Lung (tissue), 12 donors: ENCODE data around the gene COMMD9. TPM values are rescaled to one million over a fixed set of nuclear protein-coding genes. Genes with fewer than 3 reads are reported as not detected.
A peak's percentile ranks its signal among the peaks of the same experiment; 100 is the strongest.

Source experiments
- ATAC-seq: fragments of 200-7000 bp; cut with Tn5 transposase; one replicate; pipeline ENCODE4 v1.9.1; 2020; ENCODE audit warnings: moderate number of reproducible peaks; ENCODE audit not compliant: insufficient read depth, low FRiP score
- DNase-seq, 3 donors: peaks; one replicate each; pipeline ENCODE4 v3.0.0-alpha.2; 2013 to 2017
- H3K27ac ChIP-seq, 2 donors: one replicate each; pipeline ENCODE4 v1.5.1; 2013; ENCODE audit warnings: mild to moderate bottlenecking in 2 of 2, moderate library complexity in 2 of 2, control low read depth in 1 of 2, inconsistent platforms in 1 of 2, low read depth in 1 of 2, low read length in 1 of 2
- H3K27me3 ChIP-seq, 3 donors: one replicate each; pipeline ENCODE4 v1.5.1; 2013; ENCODE audit warnings: low read length in 2 of 3; ENCODE audit not compliant: control insufficient read depth in 3 of 3, insufficient read depth in 3 of 3
- H3K36me3 ChIP-seq, 4 donors: one replicate each; pipeline ENCODE4 v1.5.1; 2013; ENCODE audit warnings: low read length in 4 of 4, mild to moderate bottlenecking in 1 of 4, moderate library complexity in 1 of 4; ENCODE audit not compliant: control insufficient read depth in 4 of 4, insufficient read depth in 4 of 4
- H3K4me1 ChIP-seq, 5 donors: one replicate each; pipeline ENCODE4 v1.5.1; 2013; ENCODE audit warnings: low read length in 5 of 5, mild to moderate bottlenecking in 2 of 5, moderate library complexity in 1 of 5; ENCODE audit not compliant: control insufficient read depth in 5 of 5, insufficient read depth in 5 of 5
- H3K4me3 ChIP-seq: one replicate; pipeline ENCODE4 v1.5.1; 2013; ENCODE audit warnings: mild to moderate bottlenecking, control low read depth, moderate library complexity
- H3K9ac ChIP-seq, 2 donors: one replicate each; pipeline ENCODE4 v1.5.1; 2013; ENCODE audit warnings: low read length in 2 of 2, control low read depth in 1 of 2; ENCODE audit not compliant: insufficient read depth in 1 of 2
- H3K9me3 ChIP-seq, 4 donors: one replicate each; pipeline ENCODE4 v1.5.1; 2013; ENCODE audit warnings: low read length in 3 of 4, mild to moderate bottlenecking in 1 of 4, moderate library complexity in 1 of 4; ENCODE audit not compliant: control insufficient read depth in 4 of 4, insufficient read depth in 3 of 4
- WGBS, 2 donors: extraction: QIAGEN DNeasy Blood & Tissue Kit; methylation state at CpG; one replicate each; pipeline ENCODE4 v1.1.7; 2013; 5-methylcytosine and 5-hydroxymethylcytosine counted together
- polyA plus RNA-seq, 2 donors: library from polyadenylated mRNA; stranded (reverse); fragments of 200-250 nt; gene quantifications; one replicate each; pipeline ENCODE4 v1.2.1, GENCODE V29; 2013
- total RNA-seq, 2 donors: library from RNA; depleted of rRNA in 1 of 2; stranded (reverse); fragments of >200 nt in 1 of 2; gene quantifications; one replicate each; pipeline ENCODE4 v1.2.1, GENCODE V29; 2014 to 2021
- TF ChIP-seq, protein P1 (sequence below): IDR thresholded peaks from 2 replicates; pipeline ENCODE4 v1.5.1; 2012; ENCODE audit warnings: mild to moderate bottlenecking; ENCODE audit errors: control extremely low read depth, extremely low read depth
- donor health status: control.
- donor health status: control.
- donor health status: Bipolar disorder and iron deficiency.
- donor health status: healthy.
- donor health status: DM: yes; HTN: yes; CAD: no.

COMMD9 gene
- total and polyA plus RNA-seq, 4 donors, result 41.8 to 66.8 (median 44.6) TPM

DNA sequence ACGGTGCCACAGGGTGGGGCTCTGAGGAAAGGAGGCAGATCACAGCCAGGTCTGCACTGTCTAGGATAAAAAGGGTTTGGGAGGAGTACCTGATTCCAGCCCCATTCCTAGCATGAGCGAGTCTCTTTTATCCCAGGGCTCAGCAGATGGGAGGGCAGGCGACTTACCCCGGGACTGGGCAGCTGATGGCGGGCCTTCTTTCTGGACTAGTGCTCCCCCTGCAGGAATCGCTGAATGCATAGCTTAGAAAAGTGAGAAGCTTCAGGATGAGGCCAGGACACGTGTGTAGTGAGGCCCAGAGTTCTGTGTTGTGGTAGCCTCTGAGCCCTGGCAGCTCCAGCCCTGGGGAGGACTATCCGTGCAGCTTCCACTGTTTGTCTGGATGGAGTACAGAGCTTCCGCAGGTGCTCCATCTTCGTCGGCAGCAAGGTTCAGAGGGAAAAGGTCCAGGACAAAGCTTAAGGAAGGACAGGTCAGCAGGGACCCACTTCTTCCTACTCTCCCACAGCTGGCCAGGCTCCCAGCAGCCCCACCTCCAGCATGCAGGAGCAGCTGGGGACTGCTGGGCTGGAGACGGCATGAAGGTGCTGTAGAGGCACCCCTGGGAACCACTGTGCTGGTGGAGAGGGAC is 30.4 kb downstream of the COMMD9 start:
- ATAC-seq, result peak; percentile 75

DNA sequence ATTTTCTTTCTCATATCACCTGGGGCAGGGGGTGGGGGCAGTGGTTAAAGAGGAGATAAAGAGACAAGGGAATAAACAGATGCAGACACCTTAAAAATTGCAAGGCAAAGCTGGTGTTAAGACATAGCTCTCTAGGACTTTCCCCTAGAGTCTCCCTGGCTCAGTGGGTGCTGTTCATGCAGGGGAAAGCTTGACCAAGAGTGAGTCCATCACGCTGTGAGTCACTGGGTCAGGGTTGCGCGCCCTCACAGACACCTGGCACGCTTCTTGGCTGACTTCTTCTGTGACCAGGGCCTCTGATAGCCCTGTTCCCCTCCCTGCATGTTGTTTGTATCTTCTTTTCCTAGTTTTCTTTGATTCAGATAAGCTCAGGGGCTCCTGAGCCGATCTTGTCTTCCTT is 31.9 kb downstream of the COMMD9 start:
- no peak for ATAC-seq
- no peak overlapping the region for H3K27ac ChIP-seq
- 60 to 76% methylated on average over 5 of the region's 5 CpGs for WGBS, 2 donors

More for the DNA sequence above, 30.4 kb downstream of the COMMD9 start:
- H3K4me3 ChIP-seq, result no peak overlapping the region
- peak; percentile 73 to 77 (median 75) for DNase-seq
- H3K9ac ChIP-seq, result no peak overlapping the region
- WGBS, 2 donors, result 36 to 38% methylated on average over 12 of the region's 12 CpGs
- TF ChIP-seq, protein P1, sequence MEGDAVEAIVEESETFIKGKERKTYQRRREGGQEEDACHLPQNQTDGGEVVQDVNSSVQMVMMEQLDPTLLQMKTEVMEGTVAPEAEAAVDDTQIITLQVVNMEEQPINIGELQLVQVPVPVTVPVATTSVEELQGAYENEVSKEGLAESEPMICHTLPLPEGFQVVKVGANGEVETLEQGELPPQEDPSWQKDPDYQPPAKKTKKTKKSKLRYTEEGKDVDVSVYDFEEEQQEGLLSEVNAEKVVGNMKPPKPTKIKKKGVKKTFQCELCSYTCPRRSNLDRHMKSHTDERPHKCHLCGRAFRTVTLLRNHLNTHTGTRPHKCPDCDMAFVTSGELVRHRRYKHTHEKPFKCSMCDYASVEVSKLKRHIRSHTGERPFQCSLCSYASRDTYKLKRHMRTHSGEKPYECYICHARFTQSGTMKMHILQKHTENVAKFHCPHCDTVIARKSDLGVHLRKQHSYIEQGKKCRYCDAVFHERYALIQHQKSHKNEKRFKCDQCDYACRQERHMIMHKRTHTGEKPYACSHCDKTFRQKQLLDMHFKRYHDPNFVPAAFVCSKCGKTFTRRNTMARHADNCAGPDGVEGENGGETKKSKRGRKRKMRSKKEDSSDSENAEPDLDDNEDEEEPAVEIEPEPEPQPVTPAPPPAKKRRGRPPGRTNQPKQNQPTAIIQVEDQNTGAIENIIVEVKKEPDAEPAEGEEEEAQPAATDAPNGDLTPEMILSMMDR, result no peak
- peaks cover 0 to 2% (median 0%) of the 10 kb centered on the region in 4 donors for H3K36me3 ChIP-seq
- H3K27me3 ChIP-seq, result no peaks in the 10 kb centered on the region
- H3K4me1 ChIP-seq, result peaks cover 0 to 4% (median 1%) of the 10 kb centered on the region in 5 donors
- no peak overlapping the region for H3K27ac ChIP-seq
- peaks cover 0 to 5% (median 2%) of the 10 kb centered on the region in 4 donors for H3K9me3 ChIP-seq

DNA sequence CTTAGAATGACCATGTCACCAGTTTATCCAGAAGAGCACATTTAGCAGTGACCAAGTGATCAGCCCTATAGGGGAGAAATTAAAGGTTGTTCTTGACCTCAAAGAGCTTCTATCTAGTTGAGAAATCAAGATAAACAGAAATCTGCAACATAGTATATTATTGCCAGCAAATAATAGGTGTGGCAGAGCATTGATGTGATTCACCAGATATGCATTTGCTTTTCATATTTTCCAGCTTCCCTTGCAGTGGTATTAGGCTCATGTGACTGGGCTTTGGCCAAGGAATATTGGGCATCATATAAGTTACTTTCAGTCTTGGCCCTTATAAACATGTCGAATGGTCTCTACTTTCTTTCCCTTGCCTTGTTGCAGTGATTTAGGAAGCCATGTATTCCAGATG is 34.5 kb downstream of the COMMD9 start:
- H3K27ac ChIP-seq, result no peak overlapping the region
- no peaks in the 10 kb centered on the region for H3K27me3 ChIP-seq
- no peak overlapping the region for H3K4me3 ChIP-seq
- peaks cover 0 to 10% (median 4%) of the 10 kb centered on the region in 4 donors for H3K9me3 ChIP-seq
- peaks cover 0 to 14% (median 1%) of the 10 kb centered on the region in 5 donors for H3K4me1 ChIP-seq
- no peak overlapping the region for H3K9ac ChIP-seq
- H3K36me3 ChIP-seq, result peaks cover 0 to 2% (median 0%) of the 10 kb centered on the region in 4 donors
- 86 to 94% methylated on average over 1 of the region's 1 CpG for WGBS, 2 donors
- no peak for DNase-seq
- ATAC-seq, result no peak
- TF ChIP-seq, protein P1, result no peak

More for the DNA sequence above, 31.9 kb downstream of the COMMD9 start:
- DNase-seq, result no peak
- peaks cover 0 to 5% (median 2%) of the 10 kb centered on the region in 4 donors for H3K9me3 ChIP-seq
- H3K36me3 ChIP-seq, result peaks cover 0 to 2% (median 0%) of the 10 kb centered on the region in 4 donors
- H3K27me3 ChIP-seq, result no peaks in the 10 kb centered on the region
- H3K4me3 ChIP-seq, result no peak overlapping the region
- peaks cover 0 to 14% (median 1%) of the 10 kb centered on the region in 5 donors for H3K4me1 ChIP-seq
- H3K9ac ChIP-seq, result no peak overlapping the region
- TF ChIP-seq, protein P1, result no peak
